ENCODE results near the gene KCNQ1.

Gene KCNQ1

DNA sequence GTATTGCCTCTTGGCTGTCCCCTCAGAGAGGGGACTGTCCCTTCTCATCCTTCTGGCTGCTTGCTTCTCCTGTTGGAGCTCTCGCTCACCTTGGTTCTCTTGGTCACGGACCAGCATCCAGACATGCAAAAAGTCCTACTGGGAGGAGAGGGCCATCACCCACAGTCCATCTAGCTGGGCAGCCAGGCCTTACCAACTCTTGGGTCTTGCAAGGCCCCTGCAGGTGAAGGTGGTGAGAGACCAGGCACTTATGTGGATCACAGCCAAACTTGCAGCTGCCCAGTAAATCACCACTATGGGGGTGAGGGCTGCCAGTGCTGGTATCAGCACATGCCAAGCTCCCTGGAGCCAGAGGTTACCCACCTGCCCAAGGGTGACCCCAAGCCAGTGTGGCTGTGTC, 218.7 kb downstream of the KCNQ1 start:
- H3K4me1 ChIP-seq (ENCODE audit: insufficient read depth, low read length) = no peaks in the 10 kb centered on the region
- no peak overlapping the region for H3K4me2 ChIP-seq (ENCODE audit: insufficient read depth, low read length)
- H4K20me1 ChIP-seq (ENCODE audit: insufficient read depth, low read length) = 0 out of 2 replicates have a peak, but pooled peaks cover 3% of the 10 kb centered on the region
- no peak overlapping the region for H3K4me3 ChIP-seq (ENCODE audit: low read depth in 1 of 2, low read length in 2 of 2)
- no peak for ATAC-seq (ENCODE audit: insufficient read depth, low read depth)
- TF ChIP-seq, protein P1, sequence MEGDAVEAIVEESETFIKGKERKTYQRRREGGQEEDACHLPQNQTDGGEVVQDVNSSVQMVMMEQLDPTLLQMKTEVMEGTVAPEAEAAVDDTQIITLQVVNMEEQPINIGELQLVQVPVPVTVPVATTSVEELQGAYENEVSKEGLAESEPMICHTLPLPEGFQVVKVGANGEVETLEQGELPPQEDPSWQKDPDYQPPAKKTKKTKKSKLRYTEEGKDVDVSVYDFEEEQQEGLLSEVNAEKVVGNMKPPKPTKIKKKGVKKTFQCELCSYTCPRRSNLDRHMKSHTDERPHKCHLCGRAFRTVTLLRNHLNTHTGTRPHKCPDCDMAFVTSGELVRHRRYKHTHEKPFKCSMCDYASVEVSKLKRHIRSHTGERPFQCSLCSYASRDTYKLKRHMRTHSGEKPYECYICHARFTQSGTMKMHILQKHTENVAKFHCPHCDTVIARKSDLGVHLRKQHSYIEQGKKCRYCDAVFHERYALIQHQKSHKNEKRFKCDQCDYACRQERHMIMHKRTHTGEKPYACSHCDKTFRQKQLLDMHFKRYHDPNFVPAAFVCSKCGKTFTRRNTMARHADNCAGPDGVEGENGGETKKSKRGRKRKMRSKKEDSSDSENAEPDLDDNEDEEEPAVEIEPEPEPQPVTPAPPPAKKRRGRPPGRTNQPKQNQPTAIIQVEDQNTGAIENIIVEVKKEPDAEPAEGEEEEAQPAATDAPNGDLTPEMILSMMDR (IDR thresholded peaks at IDR 0.05; ENCODE audit: borderline replicate concordance, extremely low read depth, low read length, poor library complexity, severe bottlenecking) = no peak
- no peak for TF ChIP-seq EZH2 (IDR thresholded peaks at IDR 0.05; ENCODE audit: borderline replicate concordance, low read depth, low read length, severe bottlenecking)
- H2AFZ ChIP-seq (ENCODE audit: low read depth, low read length) = no peak overlapping the region
- H3K27me3 ChIP-seq (ENCODE audit: insufficient read depth, low read length, poor library complexity) = peaks cover 3% of the 10 kb centered on the region
- peaks cover 8% of the 10 kb centered on the region for H3K9me3 ChIP-seq (ENCODE audit: insufficient read depth, low read length, severe bottlenecking)
- H3K9ac ChIP-seq (ENCODE audit: low read depth, low read length) = no peak overlapping the region
- H3K79me2 ChIP-seq (ENCODE audit: insufficient read depth, low read length) = no peaks in the 10 kb centered on the region
- H3K27ac ChIP-seq (ENCODE audit: low read length) = no peak overlapping the region
- no peak for DNase-seq
- no peaks in the 10 kb centered on the region for H3K36me3 ChIP-seq (ENCODE audit: insufficient read depth, low read length)

DNA sequence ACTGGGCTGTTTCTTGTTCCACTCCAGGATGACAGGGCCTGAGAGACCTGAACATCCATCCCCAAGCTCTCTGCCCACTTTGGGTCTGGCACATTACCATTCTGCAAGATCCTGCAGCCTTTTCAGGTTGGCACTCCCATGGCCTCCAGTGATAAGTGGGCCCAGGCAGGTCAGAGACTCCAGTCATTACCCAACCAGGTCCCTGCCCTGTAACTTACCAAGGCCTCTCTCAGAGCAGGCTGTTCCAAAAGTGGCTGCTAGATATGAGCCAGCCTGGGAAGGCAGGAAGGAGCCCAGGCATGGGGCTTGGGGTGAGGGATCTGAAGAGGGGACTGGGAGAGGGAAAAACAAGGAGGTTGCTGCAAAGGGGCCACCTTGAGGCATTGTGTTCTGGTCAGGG, 219.1 kb downstream of the KCNQ1 start:
- Histone ChIP-seq H3K4me1 (ENCODE audit: insufficient read depth, low read length) (no peaks in the 10 kb centered on the region), H3K4me3 (ENCODE audit: low read depth in 1 of 2, low read length in 2 of 2) (no peak overlapping the region), H3K9me3 (ENCODE audit: insufficient read depth, low read length, severe bottlenecking) (peaks cover 8% of the 10 kb centered on the region), H3K36me3 (ENCODE audit: insufficient read depth, low read length) (no peaks in the 10 kb centered on the region), H3K4me2 (ENCODE audit: insufficient read depth, low read length) (no peak overlapping the region), H3K79me2 (ENCODE audit: insufficient read depth, low read length) (no peaks in the 10 kb centered on the region), H3K27me3 (ENCODE audit: insufficient read depth, low read length, poor library complexity) (peaks cover 3% of the 10 kb centered on the region), H4K20me1 (ENCODE audit: insufficient read depth, low read length) (0 out of 2 replicates have a peak, but pooled peaks cover 3% of the 10 kb centered on the region), H3K9ac (ENCODE audit: low read depth, low read length) (no peak overlapping the region), H2AFZ (ENCODE audit: low read depth, low read length) (no peak overlapping the region), H3K27ac (ENCODE audit: low read length) (no peak overlapping the region)
- DNase-seq = no peak
- no peak for ATAC-seq (ENCODE audit: insufficient read depth, low read depth)
- TF ChIP-seq, protein P1 (IDR thresholded peaks at IDR 0.05; ENCODE audit: borderline replicate concordance, extremely low read depth, low read length, poor library complexity, severe bottlenecking) = no peak
- no peak for TF ChIP-seq EZH2 (IDR thresholded peaks at IDR 0.05; ENCODE audit: borderline replicate concordance, low read depth, low read length, severe bottlenecking)

DNA sequence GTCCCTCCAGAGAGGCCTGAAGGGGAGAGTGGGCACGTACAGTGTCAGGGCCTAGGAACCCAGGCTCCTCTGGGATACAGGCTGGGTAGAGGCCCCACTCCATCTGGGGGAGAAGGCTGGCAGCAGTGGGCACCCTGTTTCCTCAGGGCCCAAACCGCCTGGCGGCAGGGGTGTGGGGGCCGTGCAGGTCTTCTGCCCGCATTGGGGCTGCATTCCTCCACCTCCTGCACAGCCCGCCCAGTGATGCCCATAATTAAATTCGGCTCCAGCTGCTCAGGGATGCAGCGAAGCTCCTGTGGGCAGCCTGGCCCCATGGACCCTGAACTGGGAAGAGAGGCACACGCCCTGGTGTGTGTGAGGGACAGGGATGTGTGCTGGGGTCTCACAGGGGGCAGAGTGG, 219.6 kb downstream of the KCNQ1 start:
- Histone ChIP-seq H3K9ac (ENCODE audit: low read depth, low read length) (no peak overlapping the region), H3K4me3 (ENCODE audit: low read depth in 1 of 2, low read length in 2 of 2) (no peak overlapping the region), H3K4me2 (ENCODE audit: insufficient read depth, low read length) (no peak overlapping the region), H3K27ac (ENCODE audit: low read length) (no peak overlapping the region), H3K79me2 (ENCODE audit: insufficient read depth, low read length) (no peaks in the 10 kb centered on the region), H2AFZ (ENCODE audit: low read depth, low read length) (no peak overlapping the region), H3K9me3 (ENCODE audit: insufficient read depth, low read length, severe bottlenecking) (peaks cover 8% of the 10 kb centered on the region), H3K27me3 (ENCODE audit: insufficient read depth, low read length, poor library complexity) (peaks cover 3% of the 10 kb centered on the region), H3K4me1 (ENCODE audit: insufficient read depth, low read length) (no peaks in the 10 kb centered on the region), H3K36me3 (ENCODE audit: insufficient read depth, low read length) (no peaks in the 10 kb centered on the region), H4K20me1 (ENCODE audit: insufficient read depth, low read length) (0 out of 2 replicates have a peak, but pooled peaks cover 3% of the 10 kb centered on the region)
- ATAC-seq (ENCODE audit: insufficient read depth, low read depth) = no peak
- no peak for DNase-seq
- TF ChIP-seq, protein P1 (IDR thresholded peaks at IDR 0.05; ENCODE audit: borderline replicate concordance, extremely low read depth, low read length, poor library complexity, severe bottlenecking) = no peak
- TF ChIP-seq EZH2 (IDR thresholded peaks at IDR 0.05; ENCODE audit: borderline replicate concordance, low read depth, low read length, severe bottlenecking) = no peak
